Measurements from ENCODE around the gene FRY. TPM values are rescaled to one million over a fixed set of nuclear protein-coding genes. Genes with fewer than 3 reads are reported as not detected.

The FRY gene
- total and polyA plus RNA-seq, 10 of the 15 experiments (the other 5 are each of a cell fraction or from before 2014, with no cell fraction given) = 0.18 to 1.4 (median 0.30) TPM

- BruUV-seq (replicated peaks) = no TSS peak
- peaks cover 1 to 2% of the 10 kb centered on the region in 2 experiments for H3K36me3 ChIP-seq (ENCODE audit: control insufficient read depth in 2 of 2, insufficient read depth in 2 of 2, low read length in 1 of 2)
- H3K27ac ChIP-seq (ENCODE audit: control insufficient read depth, insufficient read depth) = no peak overlapping the region
- no peaks in the 10 kb centered on the region for H3K27me3 ChIP-seq (replicated peaks in 1 of 2; ENCODE audit: control insufficient read depth in 2 of 2, insufficient read depth in 2 of 2, low read length in 1 of 2)
- intact Hi-C loops (cut with micrococcal nuclease; ENCODE audit: unreplicated experiment) = no loop called here
- no peak overlapping the region for H3K9ac ChIP-seq (ENCODE audit: control insufficient read depth, insufficient read depth, low read length)
- CTCF ChIA-PET = interaction anchor here (1.2 kb wide), 1 partner anchor 91 kb away, joined by 3 read pairs; no protein-coding TSS in a partner anchor
- in situ Hi-C loops (cut with MboI) = no loop called here
- H3K79me2 ChIP-seq (ENCODE audit: control insufficient read depth, insufficient read depth, low read length) = no peaks in the 10 kb centered on the region
- no peaks in the 10 kb centered on the region; the same call in 2 of the 3 replicates for H3K9me3 ChIP-seq (replicated peaks; ENCODE audit: control insufficient read depth, insufficient read depth, low read length)
- SMC1A ChIA-PET (ENCODE audit: uncharacterized antibody, unreplicated experiment) = interaction anchor here (1.2 to 2.2 kb wide), 3 partner anchors 11 to 38 kb away, joined by 3 to 8 read pairs (median 7); no protein-coding TSS in a partner anchor
- peak; percentile 27; the same call in 1 of the 3 replicates for ATAC-seq
- TF ChIP-seq ATF2 (IDR thresholded peaks at IDR 0.05; ENCODE audit: low read length) (no peak), ZBED1 (IDR thresholded peaks at IDR 0.05; ENCODE audit: borderline replicate concordance) (no peak), PBX3 (IDR thresholded peaks at IDR 0.05; ENCODE audit: insufficient replicate concordance, low read depth, low read length) (no peak)
- no peak for FAIRE-seq
- no peak overlapping the region for H3K4me2 ChIP-seq (ENCODE audit: control insufficient read depth, insufficient read depth)
- POLR2A ChIA-PET = interaction anchor here (1.0 to 1.5 kb wide), 3 partner anchors 9 to 11 kb away, joined by 3 read pairs; partner anchors contain the start of genes BRCA2 and ZAR1L
- H3K4me1 ChIP-seq (ENCODE audit: control insufficient read depth, insufficient read depth, low read length) = no peaks in the 10 kb centered on the region
- DNase-seq (ENCODE audit: low read depth, low spot score) = no peak
- no peak overlapping the region for H3K4me3 ChIP-seq
- no peak overlapping the region; the same call in 1 of the 2 replicates for H2AFZ ChIP-seq (ENCODE audit: control insufficient read depth, low read depth, low read length)
- no peaks in the 10 kb centered on the region for H4K20me1 ChIP-seq (ENCODE audit: control insufficient read depth, insufficient read depth)
- RAD21 ChIA-PET (ENCODE audit: unreplicated experiment) = no interaction called here
These were observed 292.3 kb downstream of the FRY start for GRCh38 chr13:32323912-32324311.

- DNase-seq (ENCODE audit: low read depth, low spot score) (no peak), ATAC-seq (no peak), FAIRE-seq (no peak)
- H3K79me2 ChIP-seq (ENCODE audit: control insufficient read depth, insufficient read depth, low read length) = no peaks in the 10 kb centered on the region
- POLR2A ChIA-PET = interaction anchor here (0.7 kb wide), 1 partner anchor 716 kb away, joined by 3 read pairs; no protein-coding TSS in a partner anchor
- H4K20me1 ChIP-seq (ENCODE audit: control insufficient read depth, insufficient read depth) = no peaks in the 10 kb centered on the region
- no peak overlapping the region for H3K4me2 ChIP-seq (ENCODE audit: control insufficient read depth, insufficient read depth)
- SMC1A ChIA-PET (ENCODE audit: uncharacterized antibody, unreplicated experiment) = no interaction called here
- RAD21 ChIA-PET (ENCODE audit: unreplicated experiment) = no interaction called here
- no peaks in the 10 kb centered on the region for H3K9me3 ChIP-seq (replicated peaks; ENCODE audit: control insufficient read depth, insufficient read depth, low read length)
- H3K9ac ChIP-seq (ENCODE audit: control insufficient read depth, insufficient read depth, low read length) = no peak overlapping the region
- in situ Hi-C loops (cut with MboI) (no loop called here), intact Hi-C loops (cut with micrococcal nuclease; ENCODE audit: unreplicated experiment) (no loop called here)
- no TSS peak for BruUV-seq (replicated peaks)
- no peak overlapping the region for H3K27ac ChIP-seq (ENCODE audit: control insufficient read depth, insufficient read depth)
- no peak overlapping the region for H2AFZ ChIP-seq (ENCODE audit: control insufficient read depth, low read depth, low read length)
- H3K4me3 ChIP-seq = no peak overlapping the region
- H3K27me3 ChIP-seq (replicated peaks in 1 of 2; ENCODE audit: control insufficient read depth in 2 of 2, insufficient read depth in 2 of 2, low read length in 1 of 2) = no peaks in the 10 kb centered on the region
- CTCF ChIA-PET = interaction anchor here (1.0 kb wide), 1 partner anchor 14 kb away, joined by 3 read pairs; no protein-coding TSS in a partner anchor
- 100% methylated on average over 2 of the region's 2 CpGs for WGBS (ENCODE audit: insufficient coverage, insufficient replicate concordance, low lambda C conversion rate, missing lambda C conversion rate)
- H3K4me1 ChIP-seq (ENCODE audit: control insufficient read depth, insufficient read depth, low read length) = no peaks in the 10 kb centered on the region
- peaks cover 0 to 12% of the 10 kb centered on the region in 2 experiments; a peak in 2 of 4 replicates for H3K36me3 ChIP-seq (ENCODE audit: control insufficient read depth in 2 of 2, insufficient read depth in 2 of 2, low read length in 1 of 2)
- TF ChIP-seq NKRF (conservative IDR thresholded peaks at IDR 0.05) (no peak), HDAC6 (IDR thresholded peaks at IDR 0.05; ENCODE audit: unreplicated experiment) (no peak), CBFB (IDR thresholded peaks at IDR 0.05; ENCODE audit: low read depth) (no peak)
- TF ChIP-seq, protein P1, sequence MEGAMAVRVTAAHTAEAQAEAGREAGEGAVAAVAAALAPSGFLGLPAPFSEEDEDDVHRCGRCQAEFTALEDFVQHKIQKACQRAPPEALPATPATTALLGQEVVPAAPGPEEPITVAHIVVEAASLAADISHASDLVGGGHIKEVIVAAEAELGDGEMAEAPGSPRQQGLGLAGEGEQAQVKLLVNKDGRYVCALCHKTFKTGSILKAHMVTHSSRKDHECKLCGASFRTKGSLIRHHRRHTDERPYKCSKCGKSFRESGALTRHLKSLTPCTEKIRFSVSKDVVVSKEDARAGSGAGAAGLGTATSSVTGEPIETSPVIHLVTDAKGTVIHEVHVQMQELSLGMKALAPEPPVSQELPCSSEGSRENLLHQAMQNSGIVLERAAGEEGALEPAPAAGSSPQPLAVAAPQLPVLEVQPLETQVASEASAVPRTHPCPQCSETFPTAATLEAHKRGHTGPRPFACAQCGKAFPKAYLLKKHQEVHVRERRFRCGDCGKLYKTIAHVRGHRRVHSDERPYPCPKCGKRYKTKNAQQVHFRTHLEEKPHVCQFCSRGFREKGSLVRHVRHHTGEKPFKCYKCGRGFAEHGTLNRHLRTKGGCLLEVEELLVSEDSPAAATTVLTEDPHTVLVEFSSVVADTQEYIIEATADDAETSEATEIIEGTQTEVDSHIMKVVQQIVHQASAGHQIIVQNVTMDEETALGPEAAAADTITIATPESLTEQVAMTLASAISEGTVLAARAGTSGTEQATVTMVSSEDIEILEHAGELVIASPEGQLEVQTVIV (IDR thresholded peaks at IDR 0.05; ENCODE audit: borderline replicate concordance, partially characterized antibody) = no peak
- TF ChIP-seq, protein P2, sequence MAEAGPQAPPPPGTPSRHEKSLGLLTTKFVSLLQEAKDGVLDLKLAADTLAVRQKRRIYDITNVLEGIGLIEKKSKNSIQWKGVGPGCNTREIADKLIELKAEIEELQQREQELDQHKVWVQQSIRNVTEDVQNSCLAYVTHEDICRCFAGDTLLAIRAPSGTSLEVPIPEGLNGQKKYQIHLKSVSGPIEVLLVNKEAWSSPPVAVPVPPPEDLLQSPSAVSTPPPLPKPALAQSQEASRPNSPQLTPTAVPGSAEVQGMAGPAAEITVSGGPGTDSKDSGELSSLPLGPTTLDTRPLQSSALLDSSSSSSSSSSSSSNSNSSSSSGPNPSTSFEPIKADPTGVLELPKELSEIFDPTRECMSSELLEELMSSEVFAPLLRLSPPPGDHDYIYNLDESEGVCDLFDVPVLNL (IDR thresholded peaks at IDR 0.05; ENCODE audit: low read depth, low read length) = no peak
These were observed 298.9 kb downstream of the FRY start for GRCh38 chr13:32330441-32330840.
